GM18861 (cell line): ENCODE measurements around the gene ANXA10.
A peak's percentile ranks its signal among the peaks of the same experiment; 100 is the strongest.
"Not testable (repeated sequence)": the region's sequence is repeated elsewhere in the genome, so short reads cannot be mapped to it uniquely, and the experiment has no call there.

Experiments
- ATAC-seq: cut with Tn5 transposase; IDR thresholded peaks from one replicate; pipeline ENCODE4 v1.9.1; 2021; ENCODE audit not compliant: unreplicated experiment

The ANXA10 gene

DNA sequence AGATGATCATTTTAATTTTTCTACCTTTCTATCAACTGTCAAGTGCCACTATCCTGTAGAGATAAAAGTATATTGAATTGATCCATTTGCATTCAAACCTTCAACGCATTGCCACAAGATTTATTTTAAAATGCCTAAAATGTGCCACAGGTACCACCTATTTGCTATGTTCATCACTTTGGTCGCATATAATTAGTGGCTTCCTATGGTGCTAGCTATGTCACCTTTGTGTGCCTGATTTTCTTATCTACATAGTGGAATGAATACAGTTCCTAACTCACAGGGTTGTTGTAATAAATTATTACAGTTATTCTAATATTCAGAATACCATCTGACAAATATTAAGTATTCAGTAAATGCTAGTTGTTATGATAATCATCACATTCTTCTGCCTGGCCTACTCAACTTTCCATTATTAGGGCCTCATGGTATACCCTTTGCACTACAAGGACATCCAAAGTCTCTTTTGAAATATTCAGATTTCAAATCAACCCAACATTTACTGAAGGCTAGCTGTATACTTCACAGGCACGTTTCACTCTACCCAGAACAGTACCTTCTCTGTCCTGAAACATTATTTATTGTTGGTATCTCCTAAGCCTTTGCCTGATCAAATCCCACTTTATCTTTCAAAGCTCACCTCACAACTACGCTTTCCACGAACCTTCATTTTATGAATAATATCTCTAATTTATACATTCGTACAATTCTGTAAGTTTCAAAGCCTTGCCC, 62.4 kb downstream of the ANXA10 start:
- ATAC-seq = no peak

DNA sequence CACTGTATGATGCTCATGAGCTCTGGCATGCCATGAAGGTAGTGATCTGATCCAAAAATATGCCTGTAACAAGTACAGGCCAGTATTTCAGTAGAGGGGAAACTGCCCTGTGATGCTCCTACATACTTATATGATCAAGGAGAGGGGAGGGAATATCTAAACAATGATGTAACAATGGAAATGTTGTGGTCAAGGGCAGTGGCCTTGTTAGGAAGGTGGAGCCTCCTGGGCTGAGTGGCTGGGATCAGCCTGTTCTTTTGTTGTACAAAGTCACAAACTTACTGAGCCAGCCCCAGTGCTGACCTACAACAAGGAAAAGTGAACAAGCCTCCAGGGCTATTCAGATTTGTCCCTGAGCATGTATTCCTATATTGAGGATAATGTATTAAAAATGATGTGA, 70.3 kb downstream of the ANXA10 start:
- ATAC-seq = no peak

DNA sequence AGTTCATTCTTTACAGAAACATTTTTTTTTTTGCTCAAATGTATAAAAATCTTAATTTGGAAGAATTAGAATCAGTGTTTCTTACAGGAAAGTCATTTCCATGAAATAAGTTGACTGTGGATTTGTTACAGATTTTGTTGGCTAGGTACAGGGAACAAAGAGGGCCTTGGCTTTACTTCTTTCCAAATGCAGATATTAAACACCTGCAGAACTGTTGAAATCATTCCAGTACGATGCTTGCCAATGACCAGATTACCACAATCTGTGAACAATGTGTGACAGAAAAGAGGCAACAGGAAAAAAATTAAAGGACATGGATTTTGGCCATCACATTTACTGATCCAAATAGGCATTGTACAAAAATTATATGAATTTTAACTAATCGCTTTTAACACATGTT, 70.8 kb downstream of the ANXA10 start:
- ATAC-seq = no peak

DNA sequence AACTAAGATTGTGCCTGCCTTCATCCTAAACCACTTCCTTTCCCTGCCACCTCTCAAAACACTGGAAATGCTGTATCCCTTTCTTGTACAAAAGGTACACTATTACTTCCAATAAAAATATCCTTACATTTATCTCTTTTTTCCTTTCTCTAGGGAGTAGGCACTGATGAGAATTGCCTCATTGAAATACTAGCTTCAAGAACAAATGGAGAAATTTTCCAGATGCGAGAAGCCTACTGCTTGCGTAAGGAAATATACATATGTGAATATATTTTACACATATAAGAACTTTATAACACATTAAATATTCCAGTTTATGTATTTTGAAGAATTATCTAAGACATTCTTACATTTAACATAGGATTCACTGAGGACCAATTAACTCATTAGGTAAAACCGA, 71.7 kb downstream of the ANXA10 start:
- no peak for ATAC-seq

DNA sequence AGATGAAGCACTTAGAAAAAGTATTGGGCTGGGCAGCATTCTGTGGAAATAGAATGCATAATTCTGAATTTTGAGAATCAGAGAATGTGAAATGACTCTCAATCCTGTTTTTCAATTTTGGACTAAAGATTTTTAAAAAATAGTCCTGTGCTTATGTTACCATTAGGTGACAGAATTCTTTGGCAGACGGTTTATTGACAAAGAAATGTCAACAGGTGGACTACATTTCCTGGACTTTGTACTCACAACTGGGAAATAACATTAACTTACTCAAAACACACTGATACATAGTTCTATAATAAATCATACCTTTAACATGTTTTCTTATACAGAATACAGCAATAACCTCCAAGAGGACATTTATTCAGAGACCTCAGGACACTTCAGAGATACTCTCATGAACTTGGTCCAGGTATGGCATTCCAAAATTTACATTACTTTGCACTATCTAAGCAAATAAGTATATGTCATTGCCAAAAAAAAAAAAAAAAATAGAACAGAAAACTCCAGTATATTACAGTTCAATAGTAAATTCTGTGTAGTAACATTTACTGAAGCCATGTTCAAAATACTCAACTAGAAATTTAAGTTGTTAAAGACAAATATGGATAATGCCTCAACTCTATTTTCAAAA, 72.7 kb downstream of the ANXA10 start:
- no peak for ATAC-seq

DNA sequence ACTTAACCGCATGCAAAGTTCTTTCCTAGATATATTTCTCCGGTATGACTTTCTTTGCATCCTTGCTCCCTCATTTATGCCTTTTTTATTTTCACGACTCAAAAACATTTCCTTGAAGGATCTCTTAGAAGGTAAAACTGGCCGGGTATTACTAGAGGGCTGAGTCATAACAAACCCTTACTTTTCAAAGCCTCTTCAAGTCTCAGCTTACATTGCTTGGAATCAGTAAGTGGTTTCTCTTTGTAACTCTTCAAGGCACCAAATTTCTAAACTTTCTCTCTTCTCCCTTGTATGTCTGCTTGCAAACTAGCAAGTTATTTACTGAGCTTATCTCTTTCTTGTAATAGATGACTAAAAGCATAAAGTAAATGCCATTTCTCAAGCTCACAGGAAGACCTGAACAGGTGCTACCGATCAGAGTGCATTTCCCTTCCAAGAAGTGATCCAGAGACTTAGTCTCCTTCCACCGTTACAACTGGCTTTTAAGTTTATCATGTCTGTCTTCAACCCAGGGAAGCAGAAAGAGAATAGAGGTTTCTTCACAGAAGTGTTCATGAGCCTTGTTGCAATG, 75.5 kb downstream of the ANXA10 start:
- ATAC-seq = no peak

DNA sequence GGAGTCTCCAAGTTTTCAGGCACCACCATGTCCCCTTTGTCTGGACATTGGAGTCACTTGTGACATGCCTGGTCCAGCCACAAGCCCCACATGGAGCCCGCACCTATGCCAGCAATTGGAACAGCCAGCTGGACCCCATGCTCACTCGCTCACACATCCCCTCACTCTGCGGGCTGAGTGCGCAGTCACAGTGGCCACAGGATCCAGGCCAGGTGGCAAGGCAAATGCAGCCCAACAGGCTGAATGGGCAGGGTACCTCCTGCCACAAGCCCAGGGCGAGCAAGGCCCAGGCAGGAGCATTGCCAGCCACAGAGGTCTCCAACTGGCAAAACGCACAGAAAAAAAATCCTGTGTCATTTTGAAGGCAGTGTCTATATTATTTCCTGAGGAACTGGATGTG, 82.0 kb downstream of the ANXA10 start:
- ATAC-seq = no peak

DNA sequence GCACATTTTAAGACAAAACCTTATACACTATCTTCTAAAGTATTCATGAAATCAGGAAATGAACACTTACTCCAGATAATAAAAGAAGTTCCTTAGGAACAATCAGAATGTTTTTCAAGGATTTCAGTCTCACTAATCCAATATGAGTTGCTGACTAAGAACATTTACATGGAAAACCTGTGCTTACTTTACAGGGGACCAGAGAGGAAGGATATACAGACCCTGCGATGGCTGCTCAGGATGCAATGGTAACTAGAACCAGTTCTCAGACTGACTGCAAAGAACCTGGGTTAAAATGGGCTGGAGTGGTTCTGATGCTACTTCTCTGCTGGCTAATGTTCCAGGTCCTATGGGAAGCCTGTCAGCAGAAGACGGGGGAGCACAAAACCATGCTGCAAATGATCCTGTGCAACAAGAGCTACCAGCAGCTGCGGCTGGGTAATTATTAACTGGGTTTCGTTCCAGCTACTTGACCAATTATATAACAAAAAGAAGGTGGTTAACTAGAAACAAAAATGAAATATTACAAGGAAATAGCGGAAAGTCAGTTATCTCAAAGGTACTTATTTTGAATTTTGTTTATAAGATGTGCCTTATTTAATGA, 85.3 kb downstream of the ANXA10 start:
- ATAC-seq = no peak

DNA sequence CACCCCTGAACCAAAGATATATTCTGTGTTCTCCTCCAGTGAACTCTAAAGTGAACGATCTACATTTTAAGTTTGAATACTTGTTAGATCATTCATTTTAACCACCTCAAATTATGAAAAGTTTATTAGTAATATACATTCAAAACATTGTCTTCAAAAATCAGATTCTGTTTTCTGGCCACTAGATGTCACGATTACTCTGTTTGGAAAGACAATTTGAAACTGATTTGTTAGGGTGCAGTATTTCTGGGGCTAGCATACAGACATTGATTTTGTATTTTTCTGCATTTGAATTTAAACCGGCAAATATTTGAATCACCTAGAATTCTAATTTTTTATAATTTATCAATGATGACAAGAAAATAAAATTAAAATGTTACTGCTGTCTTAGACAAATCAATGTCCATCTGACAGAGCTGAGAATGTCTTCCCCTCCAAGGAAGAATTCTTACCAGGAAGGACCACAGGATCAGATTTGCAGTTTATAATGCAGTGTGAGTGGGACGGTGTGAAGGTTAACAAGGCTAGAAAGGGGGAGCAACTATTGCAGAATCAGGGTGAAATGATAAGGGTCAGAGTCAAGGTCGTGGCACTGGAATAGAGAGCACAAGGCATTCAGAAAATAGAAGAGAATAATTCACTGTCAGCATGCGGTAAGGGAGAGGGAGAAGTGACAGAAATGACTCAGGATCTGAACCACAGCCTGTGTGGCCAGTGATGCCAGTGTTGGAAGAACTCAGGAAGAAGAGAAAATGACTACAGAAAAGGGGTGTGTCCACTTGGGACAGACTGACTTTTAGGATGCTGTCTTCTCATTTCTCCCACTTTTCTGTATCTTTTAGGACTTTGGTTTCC, 91.6 kb downstream of the ANXA10 start:
- ATAC-seq = no peak

DNA sequence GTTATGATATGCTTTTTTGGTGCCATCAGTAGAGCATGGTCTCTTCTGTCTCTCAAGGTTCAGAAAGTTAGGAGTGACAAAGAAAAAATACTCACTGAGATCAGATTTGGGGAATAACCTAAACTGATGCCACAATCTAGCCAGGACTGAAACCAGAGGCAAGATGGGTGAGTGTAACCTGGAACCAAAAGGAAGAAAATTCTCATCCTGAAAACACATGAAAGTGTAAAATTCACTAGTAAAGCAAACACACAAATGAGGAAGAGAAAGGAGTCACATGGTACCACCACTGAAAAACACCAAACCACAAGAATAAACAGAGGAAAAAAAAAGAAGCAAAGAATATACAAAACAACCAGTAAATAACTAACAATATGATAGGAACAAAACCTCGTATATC, 96.4 kb downstream of the ANXA10 start:
- ATAC-seq = peak; percentile 60

DNA sequence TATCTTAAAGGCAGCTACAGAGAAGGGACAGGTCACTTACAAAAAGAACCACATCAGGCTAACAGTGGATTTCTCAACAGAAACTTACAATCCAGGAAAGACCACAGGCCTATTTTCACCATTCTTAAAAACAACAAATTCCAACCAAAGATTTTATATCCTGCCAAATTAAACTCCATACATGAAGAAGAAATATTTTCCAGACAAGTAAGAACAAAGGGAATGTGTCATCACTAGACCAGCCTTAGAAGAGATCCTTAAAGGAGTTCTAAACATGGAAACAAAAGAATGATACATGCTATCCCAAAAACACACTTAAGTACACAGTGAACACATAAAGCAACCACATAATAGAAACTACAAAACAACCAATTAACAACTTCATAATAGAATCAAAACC, 105.6 kb downstream of the ANXA10 start:
- no peak for ATAC-seq

DNA sequence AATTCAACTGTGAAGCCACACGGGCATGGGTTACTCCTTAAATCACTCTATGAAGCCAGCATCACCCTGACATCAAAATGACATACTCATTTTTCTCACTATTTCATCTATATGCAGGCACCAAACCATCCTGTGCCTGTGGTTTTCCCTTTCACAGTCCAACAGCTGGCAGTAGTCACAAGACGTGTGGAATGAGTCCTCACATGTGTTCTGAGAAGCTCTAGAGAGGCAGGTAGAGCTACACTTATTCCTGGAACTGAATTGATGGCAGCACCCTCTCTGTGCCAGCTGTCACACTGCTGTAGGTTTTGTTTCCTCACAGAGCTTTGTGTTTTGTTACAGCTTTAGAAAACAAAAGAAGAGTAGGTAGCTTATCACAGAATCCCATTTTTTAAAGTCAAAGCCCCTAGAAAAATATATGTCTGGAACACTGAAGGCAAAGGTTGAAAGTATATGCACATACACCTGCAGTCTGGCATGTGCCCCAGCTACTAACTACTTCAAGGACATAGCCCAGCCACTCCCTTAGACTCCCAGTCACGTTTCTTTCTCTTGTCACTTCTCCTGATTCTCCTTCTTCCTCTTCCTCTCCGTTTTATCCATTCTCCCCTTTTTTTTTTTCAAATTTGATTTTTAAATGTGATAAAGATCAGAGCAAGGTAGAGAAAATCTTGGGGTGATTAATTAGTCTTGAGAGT, 107.1 kb downstream of the ANXA10 start:
- peak; percentile 51 for ATAC-seq

DNA sequence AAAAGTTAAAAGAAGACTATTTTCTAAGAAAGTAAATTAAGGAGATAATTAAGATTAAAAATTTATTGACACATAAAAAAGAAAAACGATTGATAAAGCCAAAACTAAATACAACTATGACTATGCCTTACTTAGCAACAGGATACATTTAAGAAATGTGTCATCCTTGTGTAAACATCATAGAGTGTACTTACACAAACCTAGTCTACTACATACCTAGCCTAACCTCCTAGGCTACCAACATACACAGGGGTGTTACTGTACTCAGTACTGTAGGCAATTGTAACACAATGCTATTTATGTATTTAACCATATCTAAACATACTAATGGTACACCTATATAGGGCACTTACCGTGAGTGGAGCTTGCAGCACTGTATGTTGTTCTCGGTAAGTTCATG, 108.3 kb downstream of the ANXA10 start:
- ATAC-seq = no peak

DNA sequence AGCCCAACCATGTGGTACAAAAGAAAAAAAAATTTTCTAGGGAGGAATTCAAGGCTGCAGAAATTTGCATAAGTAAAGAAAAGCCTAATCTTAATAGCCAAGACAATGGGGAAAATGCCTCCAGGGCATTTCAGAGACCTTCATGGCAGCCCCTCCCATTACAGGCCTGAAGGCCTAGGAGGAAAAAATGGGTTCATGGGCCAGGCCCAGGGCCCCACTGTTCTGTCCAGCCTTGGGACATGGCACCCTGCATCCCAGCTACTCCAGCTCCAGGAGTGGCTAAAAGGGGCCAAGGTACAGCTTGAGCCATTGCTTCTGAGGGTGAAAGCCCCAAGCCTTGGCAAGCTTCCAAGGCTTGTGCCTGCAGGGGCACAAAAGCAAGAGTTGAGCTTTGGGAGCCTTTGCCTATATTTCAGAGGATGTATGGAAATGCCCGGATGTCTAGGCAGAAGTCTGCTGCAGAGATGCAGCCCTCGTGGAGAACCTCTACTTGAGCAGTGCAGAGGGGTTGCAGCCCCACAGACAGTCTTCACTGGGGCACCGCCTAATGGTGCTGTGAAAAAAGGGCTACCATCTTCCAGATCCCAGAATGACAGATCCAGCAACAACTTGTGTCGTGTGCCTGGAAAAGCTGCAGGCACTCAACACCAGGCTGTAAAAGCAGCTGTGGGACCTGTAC, 111.0 kb downstream of the ANXA10 start:
- ATAC-seq = no peak

DNA sequence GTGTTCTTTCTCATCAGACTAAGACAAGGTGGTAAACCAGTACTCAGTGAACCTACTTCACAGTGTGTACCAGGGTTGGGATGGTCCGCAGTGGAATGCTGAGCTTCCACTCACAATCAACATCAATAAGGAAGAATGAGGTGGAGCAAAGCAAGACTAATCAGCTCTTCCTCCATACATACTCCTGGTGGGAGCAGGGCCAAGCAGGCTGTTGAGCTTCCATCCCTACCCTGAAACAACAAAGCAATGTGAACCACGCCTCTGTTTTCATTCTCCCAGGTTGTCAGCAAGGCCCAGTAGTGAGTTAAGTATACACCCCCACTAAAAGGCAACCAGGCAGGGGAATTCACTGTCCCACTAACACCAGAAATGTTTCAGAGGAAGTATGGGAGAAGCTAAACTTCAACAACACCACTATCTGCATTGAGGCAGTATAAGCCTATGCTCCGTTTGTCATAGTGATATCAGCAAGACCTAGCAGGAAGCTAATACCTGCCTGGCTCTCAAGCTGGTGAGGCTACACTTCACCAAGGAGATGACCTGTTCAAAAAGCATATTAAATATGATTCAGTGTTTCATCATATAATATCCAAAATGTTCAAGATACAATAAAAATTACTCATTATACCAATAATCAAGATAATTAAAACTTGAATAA, 116.7 kb downstream of the ANXA10 start:
- ATAC-seq = no peak

DNA sequence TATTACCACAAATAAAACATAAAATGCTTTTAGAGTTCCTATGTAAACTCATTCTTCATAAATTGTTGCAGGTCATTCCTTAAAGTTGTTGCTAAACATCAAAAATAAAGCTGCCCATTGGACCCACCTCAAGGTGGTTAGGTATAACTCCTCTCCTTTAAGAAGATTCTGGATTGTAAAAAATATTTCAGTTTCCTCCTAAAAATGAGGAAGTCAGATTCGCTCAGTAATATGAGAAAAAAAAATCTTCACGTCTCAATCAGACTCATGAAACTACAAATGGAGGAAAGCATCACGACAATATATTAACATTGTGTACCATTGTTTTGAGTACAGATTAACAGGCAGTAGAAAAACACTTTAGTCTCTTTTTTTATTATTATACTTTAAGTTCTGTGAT, 120.3 kb downstream of the ANXA10 start:
- no peak for ATAC-seq

DNA sequence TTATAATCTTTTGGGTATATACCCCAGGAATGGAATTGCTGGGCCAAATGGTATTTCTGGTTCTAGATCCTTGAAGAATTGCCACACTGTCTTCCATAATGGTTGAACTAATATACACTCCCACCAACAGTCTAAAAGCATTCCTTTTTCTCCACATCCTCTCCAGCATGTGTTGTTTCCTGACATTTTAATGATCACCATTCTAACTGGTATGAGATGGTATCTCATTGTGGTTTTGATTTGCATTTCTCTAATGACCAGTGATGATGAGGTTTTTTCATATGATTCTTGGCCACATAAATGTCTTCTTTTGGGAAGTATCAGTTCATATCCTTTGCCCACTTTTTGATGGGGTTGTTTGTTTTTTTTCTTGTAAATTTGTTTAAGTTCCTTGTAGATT, 121.2 kb downstream of the ANXA10 start:
- not testable (repeated sequence) for ATAC-seq

DNA sequence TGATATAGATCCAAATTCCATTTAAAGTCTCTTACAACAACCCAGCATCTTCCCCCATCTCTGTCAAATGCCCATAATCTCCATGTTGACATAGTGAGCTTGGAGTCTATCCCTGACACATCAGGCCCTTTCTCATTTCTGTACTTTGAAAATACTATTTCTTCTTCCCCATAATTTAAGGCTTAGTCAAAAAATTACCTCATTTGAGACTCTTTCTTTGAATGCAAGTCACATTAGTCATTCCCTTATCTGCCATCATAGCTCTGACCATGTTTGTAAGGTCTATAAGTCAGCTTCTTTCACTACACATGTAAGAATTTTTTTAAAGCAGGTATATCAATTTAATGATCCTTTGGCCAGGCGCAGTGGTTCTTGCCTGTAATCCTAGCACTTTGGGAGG, 126.3 kb downstream of the ANXA10 start:
- ATAC-seq = no peak

DNA sequence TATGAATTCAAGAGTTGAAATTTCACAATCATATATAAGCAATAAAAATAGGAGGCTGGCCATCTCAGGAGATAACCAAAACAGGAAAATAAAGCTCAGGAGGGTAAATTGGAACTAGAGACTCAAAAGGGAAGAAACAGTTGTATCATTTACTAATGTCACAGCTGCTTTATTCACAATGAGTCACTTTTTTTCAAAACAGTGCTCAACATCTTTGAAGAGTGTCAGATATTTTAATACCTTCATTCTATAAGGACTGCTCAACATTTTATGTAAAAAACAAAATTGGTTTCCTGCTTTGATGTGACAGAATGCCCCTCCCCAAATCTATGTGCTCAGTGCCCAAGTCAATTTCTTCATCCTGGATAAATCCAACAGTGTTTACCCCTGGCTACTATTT, 128.6 kb downstream of the ANXA10 start:
- no peak for ATAC-seq

DNA sequence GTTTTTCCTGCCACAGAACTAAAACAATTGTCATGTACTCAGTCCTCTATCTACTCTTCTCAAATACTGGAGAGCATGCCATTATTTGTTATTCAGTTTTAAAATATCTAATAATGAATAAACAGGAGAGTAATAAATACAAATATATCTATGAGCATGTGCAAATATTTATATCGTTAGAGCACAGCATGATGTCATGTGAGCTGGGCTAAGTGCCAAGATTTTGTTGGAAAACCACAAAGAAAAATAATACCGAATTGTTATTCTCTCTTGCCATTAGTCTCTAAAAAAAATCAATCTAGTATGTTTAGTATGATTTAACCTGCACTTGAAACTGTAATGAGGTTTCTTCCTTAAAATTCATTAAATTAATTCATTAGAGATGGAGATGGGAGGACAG, 129.0 kb downstream of the ANXA10 start:
- no peak for ATAC-seq
